NB4 (cell line): ENCODE measurements around the gene TRIM37.

ENCODE experiments used
- MYC ChIP-seq: IDR thresholded peaks from 2 replicates; pipeline ENCODE4 v1.6.1; 2011; ENCODE audit warnings: low read depth, low read length
- POLR2A ChIP-seq: IDR thresholded peaks from 2 replicates; pipeline ENCODE4 v1.6.1; 2011; ENCODE audit warnings: mild to moderate bottlenecking; ENCODE audit not compliant: insufficient read length; ENCODE audit errors: extremely low read depth
- TF ChIP-seq, protein P1 (sequence below): IDR thresholded peaks from one replicate; pipeline ENCODE4 v1.5.1; 2012; ENCODE audit warnings: low read depth, low read length
- TF ChIP-seq, protein P2 (sequence below): IDR thresholded peaks from 2 replicates; pipeline ENCODE4 v1.6.1; 2011; ENCODE audit warnings: low read depth, low read length

DNA sequence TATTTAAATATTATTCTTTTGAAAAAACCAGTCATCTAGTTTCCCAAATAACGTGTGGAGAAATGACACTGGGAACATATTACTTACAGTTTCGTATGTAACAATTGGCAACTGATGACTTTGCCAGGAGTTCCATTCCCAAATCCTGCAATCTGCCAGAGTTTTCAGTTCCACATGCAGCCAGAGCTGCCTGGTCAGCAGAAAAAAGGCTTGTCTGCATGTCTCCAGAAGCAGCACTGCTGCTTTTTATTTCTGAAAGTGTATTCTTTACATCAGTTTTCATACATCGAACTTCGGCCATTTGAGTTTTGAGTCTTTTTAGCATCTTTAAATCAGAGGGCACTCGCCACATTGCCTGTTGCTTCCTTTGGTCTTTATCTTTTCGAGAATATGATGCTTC, 78.4 kb downstream of the TRIM37 start:
- TF ChIP-seq, protein P1, sequence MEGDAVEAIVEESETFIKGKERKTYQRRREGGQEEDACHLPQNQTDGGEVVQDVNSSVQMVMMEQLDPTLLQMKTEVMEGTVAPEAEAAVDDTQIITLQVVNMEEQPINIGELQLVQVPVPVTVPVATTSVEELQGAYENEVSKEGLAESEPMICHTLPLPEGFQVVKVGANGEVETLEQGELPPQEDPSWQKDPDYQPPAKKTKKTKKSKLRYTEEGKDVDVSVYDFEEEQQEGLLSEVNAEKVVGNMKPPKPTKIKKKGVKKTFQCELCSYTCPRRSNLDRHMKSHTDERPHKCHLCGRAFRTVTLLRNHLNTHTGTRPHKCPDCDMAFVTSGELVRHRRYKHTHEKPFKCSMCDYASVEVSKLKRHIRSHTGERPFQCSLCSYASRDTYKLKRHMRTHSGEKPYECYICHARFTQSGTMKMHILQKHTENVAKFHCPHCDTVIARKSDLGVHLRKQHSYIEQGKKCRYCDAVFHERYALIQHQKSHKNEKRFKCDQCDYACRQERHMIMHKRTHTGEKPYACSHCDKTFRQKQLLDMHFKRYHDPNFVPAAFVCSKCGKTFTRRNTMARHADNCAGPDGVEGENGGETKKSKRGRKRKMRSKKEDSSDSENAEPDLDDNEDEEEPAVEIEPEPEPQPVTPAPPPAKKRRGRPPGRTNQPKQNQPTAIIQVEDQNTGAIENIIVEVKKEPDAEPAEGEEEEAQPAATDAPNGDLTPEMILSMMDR, result no peak
- TF ChIP-seq POLR2A (no peak), MYC (no peak)
- TF ChIP-seq, protein P2, sequence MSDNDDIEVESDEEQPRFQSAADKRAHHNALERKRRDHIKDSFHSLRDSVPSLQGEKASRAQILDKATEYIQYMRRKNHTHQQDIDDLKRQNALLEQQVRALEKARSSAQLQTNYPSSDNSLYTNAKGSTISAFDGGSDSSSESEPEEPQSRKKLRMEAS, result no peak
